Islet of Langerhans (tissue), 1 donor: Measurements from ENCODE around the gene ANKS1A.

ENCODE experiments used
- FAIRE-seq: peaks from one replicate; lab custom pipeline; 2011; peaks lifted over from hg19 to GRCh38; lab: Jason Lieb, UNC

The ANKS1A gene

DNA sequence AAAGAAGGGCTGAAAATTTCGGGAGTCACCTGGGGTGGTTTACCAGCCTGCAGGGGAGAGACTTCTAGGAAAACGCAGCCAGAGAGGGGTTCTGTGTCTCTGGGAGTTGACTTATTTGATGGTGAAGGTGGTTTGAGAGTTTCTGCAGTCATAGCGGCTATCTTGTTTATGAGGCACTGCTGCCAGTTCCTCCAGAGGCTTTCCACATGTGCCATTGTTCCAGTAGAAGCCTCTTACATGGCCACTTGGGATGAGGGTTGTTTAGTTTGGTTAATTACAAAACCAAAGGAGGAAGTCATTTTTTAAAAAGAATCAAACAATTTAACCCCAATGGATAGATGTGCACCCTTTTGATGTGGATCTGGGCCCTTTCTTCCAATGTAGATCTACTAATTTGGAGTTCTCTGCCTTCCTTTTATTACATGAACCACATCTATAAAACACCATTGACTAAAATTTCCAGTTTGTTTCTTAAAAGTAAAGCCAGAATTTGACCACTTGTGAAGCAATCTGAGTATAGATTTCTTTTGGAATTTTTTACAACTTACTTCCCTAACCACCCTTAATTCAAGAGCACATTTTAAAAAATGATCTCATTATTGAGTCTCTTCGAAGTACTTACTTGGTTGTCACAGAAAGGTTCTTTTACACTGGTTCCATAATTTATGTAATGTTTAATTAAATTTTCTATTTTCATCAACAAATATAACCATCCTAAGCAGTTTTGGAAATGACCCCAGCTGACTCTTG is 154.5 kb downstream of the ANKS1A start:
- FAIRE-seq = no peak

DNA sequence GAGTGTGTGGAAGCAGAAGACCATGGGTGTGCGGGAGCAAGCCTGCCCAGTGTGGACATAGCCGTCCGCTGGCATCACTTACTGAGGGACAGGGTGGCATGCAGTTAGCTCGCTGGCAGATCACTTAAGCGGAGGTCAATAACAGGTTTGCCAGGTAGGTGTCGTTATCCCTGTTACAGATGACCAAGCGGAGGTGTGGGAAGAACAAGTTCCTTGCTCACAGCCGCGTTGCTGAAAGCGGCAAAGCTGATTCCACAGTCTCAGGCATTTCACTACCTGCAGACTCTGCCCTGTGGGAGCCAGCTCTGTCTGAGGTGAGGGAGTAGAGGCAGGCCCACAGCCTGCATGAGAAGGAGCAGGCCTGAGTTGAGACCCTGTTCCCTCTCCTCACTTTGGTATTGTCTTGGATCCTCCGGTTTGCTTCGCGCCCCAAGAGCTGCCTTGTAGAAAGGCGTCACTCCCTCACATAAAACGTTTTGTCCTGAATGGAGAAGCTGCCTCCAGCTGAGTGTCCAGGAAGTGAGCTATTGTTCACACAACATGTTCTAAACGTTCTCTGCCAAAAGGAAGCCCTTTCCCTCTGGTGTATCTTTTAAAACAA is 155.2 kb downstream of the ANKS1A start:
- no peak for FAIRE-seq

DNA sequence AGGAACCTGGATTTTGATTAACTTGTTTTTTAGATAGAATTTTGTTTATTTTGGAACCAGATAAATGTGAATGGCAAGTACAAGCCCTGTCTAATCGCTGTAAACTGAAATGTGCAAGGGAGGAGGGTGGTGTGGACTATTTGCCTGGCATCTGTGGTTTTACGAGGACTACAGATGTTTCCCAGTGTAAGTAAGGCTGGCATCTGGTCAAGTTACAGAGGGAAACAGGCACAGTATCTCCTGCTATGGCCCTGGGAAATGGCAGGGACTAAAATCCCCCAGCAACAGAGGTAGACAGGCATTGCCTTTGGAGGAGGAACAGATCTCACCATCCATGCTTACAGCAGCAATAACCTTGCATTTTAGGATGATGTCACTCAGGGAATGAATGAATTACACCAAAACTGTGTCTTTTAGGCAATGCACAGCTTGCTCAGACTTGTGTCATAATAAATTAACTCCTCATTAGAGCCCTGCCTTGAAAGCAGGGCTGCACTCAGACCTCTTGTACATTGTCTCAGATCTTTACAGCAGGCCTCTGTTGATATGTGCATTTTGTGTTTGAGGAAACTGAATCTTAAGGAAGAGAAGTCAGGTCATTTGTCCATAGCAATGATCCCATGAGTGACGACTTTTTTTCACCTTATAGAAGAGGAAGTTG is 155.8 kb downstream of the ANKS1A start:
- FAIRE-seq = no peak

DNA sequence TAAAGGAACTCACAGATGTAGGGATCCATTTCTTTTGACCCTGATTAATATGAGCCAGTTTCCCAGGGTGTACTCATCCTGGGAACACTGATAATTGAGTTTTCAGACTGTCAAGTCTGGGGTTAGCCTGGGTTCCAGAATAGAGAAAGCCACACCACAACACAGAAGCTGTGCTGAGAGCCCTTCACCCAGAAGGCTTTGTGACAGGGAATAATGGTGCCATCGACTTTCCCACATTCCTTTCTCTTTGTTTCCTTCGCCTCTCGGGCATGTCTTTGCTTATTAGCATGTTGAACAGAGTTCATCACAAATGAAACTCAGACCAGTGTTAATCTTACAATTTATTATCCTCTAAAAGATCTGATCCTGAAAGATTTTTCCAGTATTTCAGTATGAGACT is 157.0 kb downstream of the ANKS1A start:
- no peak for FAIRE-seq

DNA sequence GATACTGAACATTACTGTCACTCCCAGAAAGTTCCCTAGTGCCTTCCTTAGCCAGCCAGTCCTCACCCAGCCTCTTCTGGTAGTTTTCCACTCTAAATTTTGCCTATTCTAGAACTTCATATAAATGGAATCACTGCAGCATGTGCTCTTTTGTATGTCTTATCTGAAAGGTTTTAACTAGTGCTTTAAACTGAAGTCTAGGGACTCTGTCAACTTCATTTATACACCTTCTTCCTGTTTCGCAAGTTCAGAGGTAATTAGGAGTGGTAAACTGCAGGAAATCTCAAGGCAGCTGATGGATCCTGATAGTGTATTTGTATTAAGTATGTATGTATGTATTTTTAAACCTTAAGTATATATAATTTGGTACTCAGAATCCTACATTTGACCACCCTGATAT is 157.8 kb downstream of the ANKS1A start:
- no peak for FAIRE-seq

DNA sequence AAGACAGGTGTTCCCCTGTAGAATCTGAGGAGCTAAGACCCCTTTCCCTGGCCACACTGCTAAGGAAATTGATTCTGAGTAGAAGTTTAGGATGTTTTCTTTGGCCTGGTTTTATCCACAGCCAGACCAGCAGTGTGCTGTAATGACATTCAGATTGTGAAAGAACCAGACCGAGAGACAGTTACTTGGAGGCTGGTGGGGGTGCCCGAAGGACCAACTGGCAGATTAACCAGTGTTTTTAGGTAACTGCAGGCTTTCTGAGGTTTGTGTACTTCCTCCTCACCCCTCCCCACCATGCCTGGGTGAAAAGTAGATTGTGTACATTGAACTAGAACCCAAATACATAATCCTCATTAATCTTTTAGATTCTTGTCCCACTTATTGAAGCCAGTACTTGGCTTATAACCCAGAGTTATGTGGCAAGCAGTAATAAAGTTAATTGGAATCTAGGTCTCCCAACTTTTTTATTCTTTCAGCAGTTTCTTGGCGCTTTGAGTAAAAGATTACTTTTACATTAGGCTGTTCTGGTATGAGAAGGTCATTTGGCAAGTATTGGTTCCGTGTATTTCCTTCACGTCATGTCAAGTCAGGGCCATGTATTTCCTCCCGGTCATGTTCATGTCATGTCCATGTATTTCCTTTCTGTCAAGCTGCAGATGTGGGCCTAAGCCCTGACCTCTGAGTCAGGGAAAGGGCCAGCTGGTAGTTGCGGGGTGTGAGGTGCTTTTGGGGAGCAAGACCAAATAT is 158.4 kb downstream of the ANKS1A start:
- no peak for FAIRE-seq

DNA sequence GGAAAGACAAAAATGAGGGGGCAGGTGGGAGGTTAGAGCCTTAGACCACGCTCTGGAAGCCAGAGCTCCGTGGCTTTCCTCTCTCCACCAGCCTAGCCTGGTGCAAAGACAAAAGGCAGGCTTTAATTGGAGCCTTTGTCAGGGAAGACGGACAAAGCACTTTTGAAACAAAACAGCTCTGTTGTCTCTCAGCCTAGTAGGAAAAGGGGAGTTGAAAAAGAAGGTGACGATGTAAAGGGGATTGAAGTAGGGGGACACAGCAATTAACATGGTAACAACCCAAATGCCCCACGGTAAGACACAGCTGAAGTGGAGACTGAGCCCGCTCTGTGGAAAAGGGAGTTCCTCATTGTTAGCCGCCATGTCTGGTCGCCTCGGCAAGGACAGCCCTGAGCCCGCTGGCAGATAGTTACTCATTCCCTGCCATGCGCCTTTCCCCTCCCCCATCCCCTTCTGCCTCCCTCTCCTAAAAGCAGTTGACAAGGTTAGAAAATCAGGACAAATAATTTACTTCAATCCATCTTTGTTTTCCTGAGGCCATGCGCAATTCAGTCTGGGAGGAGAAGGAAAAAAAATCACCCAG is 159.1 kb downstream of the ANKS1A start:
- no peak for FAIRE-seq

DNA sequence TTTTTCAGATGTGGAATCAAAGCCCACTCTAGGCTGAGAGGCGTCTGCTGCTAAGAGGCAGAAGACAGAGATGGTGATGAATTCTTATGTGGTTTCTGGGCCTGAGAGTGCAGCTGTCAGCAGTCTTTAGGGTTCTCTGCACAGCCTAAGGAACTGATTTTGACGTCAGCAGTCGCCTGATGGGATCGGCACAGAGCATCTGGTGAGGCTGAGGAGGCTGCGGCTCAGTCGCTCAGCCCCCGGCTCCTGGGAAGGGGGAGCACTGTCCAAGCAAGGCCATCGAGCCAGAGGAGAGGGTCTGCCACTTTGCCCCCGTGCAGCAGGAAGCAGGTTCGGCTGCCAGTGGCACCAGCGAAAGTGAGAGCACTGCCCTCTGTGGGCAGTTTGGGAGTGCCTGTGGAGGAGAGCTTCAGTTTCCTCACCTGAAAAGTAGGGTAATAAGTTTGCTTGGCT is 159.6 kb downstream of the ANKS1A start:
- no peak for FAIRE-seq

DNA sequence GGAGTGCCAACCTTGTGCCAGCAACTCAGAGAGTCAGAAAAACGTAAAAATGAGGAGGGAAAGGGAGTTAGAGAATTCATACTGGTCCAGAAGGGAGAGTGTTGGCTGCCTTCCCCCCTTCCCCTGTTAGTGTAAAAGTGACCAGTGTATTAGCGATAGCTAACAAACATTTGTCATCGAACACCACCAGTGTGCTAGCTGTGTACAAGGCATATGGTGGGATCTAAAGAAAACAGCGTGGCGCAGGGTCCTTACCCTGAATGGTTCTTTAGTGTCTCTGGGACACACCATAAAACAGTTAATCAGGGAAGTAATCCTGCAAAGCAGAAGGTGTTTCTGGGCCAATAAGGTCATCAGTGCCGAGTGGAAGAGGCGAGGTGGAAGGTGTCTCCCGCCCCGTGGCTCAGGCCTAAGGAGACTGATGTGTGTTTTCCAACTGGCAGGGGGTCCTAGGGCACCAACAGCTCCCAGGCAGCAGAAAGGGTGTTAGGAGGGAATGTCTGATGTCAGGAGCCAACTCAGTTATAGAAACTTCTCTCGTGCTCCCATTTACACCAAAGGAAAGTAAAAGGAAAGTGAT is 160.2 kb downstream of the ANKS1A start:
- no peak for FAIRE-seq

DNA sequence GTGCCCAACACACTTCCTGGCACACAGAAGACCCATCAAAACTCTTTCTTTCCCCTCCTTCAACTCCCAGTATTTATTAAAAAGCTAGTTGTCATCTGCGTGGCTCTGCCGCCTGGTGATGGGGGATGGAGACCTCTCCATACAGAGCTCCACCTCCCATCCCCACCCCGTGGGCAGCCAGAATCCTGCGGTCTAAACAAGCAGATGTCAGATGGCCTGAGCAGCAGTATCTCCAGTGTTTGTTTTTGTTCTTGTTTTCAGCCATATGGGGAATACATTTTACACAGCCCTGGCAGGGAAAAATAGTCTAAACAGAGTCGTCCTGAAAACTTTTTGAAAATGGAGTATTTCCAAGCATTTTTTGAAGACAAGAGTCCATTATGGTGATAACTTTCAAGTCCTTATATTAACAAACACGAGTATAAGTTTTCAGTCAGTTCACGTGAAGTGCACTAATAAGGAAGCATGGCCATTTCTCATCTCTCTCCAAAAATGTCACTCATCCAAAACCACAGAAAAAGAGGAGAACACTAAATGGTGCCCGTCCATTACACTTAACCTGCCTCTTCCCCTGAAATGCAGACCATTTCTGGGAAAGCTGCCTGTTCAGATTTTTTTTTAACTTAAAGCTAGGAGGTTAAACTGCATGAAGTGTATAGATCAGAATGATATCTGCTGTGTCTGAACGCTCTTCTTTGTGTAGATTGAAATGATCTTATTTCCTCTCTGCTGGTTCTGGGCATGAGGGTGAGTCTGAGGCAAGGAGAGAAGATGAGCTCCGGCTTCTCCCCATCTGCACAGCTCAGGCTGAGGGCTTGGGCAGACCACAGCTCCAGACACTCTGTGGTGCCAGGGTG is 161.1 kb downstream of the ANKS1A start:
- FAIRE-seq = no peak

DNA sequence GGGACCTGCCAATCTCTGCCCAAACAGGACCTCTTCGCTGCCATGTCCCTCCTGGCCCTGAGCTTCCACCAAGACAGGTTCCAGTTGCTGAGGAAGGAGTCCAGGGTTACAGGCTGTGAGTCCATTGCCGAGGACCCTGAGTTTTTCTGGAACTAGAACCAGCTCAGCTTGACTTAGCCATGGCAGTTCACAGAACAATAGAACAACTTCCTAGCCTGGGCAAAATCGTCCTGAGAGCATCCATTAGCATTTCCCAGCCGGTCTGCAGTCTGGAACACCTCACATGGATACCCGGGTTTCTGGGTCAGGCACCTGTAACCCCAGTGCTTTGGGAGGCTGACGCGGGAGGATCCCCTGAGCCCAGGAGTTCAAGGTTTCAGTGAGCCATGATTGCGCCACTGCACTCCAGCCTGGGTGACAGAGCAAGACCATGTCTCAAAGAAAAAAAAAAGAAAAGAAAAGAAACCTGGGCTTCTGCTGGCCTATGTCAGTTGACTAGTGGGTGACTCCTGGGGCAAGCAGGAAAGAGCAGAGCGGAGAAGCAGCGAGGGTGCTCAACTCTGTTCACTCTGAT is 161.8 kb downstream of the ANKS1A start:
- no peak for FAIRE-seq

DNA sequence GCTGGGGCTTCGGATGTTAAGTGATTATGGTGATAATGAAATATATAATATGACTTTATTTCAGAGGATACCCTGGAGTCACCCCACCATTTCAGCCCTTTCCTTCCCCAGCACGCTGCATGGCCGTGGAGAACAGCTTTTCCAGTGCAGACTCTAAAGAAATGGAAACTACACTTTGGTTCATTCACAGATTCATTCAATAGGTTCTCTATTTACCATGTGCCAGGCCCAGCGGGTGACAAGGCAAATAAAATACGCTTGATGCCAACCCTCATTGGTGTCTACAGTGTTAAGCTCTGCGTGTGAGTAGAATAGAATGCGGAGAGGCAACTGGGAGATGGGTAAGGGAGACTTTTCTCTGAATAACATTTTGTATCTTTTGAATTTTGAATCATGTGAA is 162.3 kb downstream of the ANKS1A start:
- no peak for FAIRE-seq

DNA sequence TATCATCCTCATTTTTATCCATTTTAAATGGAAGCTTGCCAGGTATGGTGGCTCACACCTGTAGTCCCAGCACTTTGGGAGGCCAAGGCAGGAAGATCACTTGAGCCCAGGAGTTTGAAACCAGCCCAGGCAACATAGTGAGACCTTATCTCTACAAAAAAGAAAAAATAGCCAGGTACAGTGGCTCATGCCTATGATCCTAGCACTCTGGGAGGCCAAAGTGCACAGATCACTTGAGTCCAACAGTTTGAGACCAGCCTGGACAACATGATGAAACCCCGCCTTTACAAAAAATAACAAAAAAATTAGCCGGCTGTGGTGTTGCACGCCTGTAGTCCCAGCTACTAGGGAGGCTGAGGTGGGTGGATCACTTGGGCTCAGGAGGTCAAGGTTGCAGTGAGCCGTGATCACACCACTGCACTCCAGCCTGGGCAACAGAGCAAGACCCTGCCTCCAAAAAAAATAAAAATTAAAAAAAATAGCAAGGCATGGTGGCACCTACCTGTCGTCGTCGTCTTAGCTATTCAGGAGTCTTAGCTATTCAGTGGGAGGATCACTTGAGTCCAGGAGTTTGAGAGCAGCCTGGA is 163.0 kb downstream of the ANKS1A start:
- no peak for FAIRE-seq

DNA sequence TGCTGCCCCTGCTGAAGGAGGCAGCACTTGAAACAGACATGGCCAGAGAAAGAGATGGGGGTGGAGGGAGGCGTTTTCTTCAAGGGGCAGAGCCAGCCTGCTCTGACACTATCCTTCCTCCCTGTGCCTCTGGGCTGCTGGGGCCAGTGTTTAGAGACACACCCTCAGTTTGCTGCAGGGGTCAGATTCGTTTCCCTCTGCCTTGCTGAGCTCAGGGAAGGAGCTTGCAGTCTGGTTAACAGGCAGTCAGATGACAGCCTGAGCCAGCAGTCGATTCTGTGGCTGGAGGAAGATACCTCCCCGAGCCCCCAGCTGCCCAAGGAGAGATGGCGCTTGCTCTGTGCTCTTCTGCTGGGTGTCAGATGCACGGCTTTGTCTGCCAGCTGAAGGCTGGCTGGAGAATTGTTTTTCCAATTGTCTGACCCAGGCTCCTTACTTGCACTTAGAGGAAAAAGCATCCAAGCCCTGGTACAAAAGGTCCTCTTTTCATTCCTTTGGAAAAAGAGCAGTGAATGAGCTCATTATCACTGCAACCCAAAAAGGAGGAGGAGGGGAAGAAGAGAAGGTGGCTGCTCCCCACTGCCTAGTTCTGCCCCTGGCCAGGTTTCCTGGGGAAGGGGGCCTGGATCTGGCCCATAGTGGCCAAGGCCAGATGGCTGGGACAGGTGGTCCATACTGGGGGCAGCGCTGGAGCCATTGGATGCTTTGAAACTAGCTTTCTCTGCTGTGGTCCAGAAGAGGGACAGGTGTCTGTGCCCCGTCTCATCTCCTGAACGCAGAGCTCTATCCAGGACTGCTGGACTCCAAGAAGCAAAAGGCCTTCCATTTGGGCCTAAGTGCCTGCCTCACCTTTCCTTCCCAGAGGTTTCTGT is 163.9 kb downstream of the ANKS1A start:
- FAIRE-seq = no peak

DNA sequence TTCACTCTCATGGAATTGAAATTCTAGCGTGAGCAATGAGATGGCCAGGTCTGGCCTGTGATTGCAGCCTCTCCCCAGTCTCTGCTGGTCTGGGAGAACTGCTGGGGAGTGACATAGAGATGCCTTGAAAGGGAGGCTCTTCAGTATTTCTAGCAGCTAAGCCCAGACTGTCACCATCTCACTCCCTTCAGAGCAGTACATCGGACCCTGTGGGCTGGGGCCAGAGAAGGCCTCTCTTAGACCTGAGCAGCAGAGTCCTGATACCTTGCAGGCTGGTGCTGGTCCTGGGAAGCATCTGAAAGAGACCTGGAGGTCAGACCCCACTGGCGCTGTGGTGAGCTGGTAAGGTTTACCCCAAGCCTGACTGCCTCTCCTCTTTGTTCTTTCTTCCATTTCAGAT is 164.6 kb downstream of the ANKS1A start:
- FAIRE-seq = no peak

DNA sequence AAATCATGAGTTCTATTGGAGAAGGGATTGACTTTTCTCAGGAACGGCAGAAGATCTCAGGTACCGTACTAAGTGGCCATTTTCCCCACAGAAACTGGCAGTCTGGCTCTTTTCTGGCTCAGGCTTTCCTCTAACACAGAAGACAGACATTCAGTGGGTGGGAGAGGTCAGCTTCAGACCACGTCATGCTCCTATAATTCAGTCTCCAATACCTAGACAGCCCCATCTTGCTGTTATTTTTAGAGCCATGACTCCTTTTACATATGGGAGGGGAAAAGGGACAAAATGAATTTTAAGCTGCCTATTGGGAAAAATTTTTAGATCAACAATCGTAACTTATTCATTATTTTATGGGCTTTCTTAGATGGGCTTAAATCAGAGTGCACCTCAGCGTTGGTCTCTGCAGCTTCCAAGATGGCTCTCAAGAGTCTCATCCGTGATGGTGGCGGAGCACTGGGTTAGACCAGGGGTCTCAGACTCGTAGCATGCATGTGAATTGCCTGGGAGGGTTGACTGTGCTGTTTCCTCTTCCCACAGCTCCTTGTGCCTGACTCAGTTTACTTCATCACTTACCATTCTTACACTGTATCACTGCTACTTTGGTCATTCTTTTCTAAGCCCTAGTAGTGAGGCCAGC is 165.2 kb downstream of the ANKS1A start:
- no peak for FAIRE-seq

DNA sequence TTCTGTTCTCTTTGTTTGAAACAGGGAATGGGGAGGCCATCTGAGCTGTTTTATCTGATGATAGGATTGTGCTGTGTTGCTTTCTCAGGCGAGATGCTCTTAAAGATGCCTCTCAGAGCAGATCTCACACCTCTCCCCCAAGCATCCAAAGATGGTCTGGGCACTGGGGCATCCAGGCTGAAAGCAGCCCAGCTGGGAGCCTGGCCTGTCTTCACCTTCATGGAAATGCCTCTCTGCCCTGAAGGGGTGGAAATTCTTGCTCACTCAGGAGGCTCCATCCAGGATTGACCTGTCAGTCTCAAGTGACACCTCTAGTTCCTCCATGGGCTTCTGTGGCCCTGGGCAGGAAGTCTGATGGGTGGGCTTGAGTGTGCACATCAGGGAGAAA is 165.7 kb downstream of the ANKS1A start:
- no peak for FAIRE-seq

DNA sequence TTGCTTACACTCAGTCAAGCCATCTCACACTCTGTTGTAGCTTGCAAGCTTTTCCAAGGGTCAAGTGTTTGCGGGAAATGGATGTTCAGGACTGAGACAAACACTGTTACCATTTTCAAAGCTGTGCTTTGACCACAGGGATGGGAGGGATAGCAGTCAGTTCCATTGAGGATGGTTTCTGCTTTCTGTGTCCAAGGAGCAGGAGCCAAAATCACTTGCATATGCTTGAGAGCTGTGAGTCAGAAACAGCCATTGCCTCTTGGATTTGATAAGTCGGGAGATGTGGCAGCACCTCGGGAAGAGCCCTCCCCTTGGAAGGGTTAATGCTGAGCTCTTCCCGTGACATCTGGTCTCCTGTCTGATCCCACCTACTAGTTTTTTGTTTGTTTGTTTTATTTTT is 166.8 kb downstream of the ANKS1A start:
- FAIRE-seq = no peak

DNA sequence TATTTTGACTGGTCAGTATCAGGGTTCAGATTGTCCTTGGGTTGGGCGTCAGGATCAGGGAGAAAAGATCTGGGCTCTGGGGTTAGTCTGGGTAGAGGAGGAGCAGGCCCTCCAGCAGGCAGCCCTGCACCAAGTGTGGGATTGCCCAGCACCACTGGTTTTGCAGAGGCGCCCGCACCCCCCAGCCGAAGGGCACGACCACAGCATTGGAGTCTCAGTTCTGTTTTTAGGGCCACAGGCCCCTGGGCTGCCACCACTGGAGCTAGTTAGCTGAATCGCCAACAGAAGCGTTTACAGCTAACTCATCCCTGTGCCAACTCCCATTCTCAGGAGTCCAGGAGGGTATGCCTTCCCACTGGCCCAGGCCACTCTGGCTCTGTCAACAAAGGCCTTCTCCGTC is 167.9 kb downstream of the ANKS1A start:
- FAIRE-seq = no peak
